Coronary artery (tissue), 2 donors: ENCODE measurements around the gene NUCB1.

ENCODE experiments used
- DNase-seq: peaks from one replicate; pipeline ENCODE4 v3.0.0-alpha.2; 2017; ENCODE audit warnings: low spot score
- H3K27ac ChIP-seq, 2 donors: fragments of 200-600 bp; sonication (generic); one replicate each; pipeline ENCODE4 v1.5.1; 2016 to 2019
- H3K4me3 ChIP-seq: fragments of 200-600 bp; sonication (generic); 2 replicates; pipeline ENCODE4 v1.5.1; 2016; ENCODE audit warnings: mild to moderate bottlenecking, moderate library complexity
- TF ChIP-seq, protein P1 (sequence below): fragments of 200-600 bp; sonication (generic); IDR thresholded peaks from one replicate; pipeline ENCODE4 v1.5.1; 2019; ENCODE audit warnings: antibody characterized with exemption

Gene NUCB1

GRCh38 chr19:48961673-48962028, 61.5 kb downstream of the NUCB1 start:
- TF ChIP-seq, protein P1, sequence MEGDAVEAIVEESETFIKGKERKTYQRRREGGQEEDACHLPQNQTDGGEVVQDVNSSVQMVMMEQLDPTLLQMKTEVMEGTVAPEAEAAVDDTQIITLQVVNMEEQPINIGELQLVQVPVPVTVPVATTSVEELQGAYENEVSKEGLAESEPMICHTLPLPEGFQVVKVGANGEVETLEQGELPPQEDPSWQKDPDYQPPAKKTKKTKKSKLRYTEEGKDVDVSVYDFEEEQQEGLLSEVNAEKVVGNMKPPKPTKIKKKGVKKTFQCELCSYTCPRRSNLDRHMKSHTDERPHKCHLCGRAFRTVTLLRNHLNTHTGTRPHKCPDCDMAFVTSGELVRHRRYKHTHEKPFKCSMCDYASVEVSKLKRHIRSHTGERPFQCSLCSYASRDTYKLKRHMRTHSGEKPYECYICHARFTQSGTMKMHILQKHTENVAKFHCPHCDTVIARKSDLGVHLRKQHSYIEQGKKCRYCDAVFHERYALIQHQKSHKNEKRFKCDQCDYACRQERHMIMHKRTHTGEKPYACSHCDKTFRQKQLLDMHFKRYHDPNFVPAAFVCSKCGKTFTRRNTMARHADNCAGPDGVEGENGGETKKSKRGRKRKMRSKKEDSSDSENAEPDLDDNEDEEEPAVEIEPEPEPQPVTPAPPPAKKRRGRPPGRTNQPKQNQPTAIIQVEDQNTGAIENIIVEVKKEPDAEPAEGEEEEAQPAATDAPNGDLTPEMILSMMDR: no peak
- Histone ChIP-seq H3K4me3 (no peak overlapping the region), H3K27ac (peak overlapping the region; percentile 7 to 94)
- DNase-seq: no peak

DNA sequence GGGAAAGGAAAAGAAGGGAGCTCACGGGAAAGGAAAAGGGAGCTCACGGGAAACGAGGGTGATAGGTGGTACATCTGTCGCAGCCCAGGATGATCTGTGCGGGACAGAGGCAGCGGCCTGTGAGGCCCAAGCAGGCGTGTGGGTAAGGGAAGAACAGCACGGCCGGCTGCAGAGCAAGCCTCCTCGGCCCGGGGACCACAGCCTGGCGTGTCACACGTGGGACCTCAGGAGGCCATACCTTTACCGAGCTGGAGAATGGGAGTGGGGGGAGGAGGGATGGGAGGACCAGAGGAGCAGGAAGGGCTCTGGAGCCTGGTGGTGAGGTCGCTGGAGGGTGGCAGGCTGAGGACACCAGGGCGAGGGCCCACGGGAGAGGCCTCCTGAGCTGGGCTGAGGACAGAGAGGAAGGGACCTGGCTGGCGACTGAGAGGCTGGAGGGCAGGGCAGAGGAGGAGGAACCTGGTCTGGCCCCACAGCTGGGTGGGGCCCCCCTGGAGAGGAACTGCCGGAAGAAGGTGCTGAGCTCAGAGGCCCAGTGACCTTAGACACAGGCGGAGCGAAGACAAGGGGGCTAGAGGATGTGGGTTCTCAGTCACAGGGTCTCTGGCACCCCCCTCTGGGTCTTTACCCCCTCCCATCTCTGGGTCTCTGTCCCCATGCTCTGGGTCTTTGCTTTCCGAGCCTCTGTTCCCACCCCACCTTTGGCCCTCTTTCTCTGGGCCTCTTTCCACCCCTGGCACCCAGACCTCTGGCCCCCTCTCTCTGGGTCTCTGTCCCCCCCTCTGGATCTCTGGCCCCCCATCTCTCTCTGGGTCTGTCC, 62.1 kb downstream of the NUCB1 start:
- TF ChIP-seq, protein P1: no peak
- Histone ChIP-seq H3K27ac (peak overlapping the region; percentile 93 to 94), H3K4me3 (no peak overlapping the region)
- no peak for DNase-seq

GRCh38 chr19:48962849-48963165, 62.7 kb downstream of the NUCB1 start:
- Histone ChIP-seq H3K27ac (peak overlapping the region; percentile 93 to 94), H3K4me3 (no peak overlapping the region)
- no peak for DNase-seq
- TF ChIP-seq, protein P1: no peak

- Histone ChIP-seq H3K4me3 (peak overlapping the region; percentile 87), H3K27ac (peak overlapping the region; percentile 93 to 94)
- TF ChIP-seq, protein P1: no peak
- DNase-seq: peak; percentile 89
Observed at GRCh38 chr19:48963371-48964204, 63.5 kb downstream of the NUCB1 start.

DNA sequence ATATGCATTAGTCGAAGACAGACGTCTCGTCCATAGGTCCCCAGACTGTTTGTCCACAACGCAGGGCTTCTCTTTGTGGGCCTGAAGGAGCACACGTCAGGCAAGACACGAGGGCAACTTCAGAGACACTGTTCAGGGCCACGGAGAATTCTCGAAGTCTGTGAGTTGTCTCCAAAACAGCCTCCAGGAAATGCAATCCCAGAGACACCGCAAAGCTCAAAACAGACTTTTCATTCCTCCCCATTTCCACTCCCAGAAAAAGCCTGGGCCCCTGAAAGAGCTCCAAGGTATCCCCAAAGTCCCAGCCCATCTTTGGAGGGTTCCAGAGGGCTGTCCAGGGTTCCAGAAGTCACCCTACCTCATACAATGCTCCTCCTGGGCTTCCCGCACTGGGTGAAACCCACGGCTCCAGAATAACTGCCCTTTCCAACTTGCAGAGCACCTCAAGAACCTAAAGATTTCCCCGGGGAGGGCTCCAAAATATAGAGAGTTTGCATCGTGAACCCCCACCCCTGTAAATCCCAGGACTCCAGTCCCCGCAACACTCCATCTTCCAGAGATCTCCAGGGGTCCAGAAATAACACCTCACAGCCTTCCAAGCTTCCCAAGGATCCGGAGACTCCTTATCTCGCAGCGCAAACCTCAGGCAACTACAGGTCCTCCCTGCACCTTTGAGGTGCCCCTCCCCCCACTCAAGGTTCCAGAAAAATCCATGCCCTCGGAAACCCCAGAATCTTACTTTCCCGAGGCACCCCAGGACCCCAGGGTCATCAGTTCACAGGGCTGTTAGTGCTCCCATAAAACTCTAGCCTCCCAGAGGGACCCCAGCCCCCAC, 64.3 kb downstream of the NUCB1 start:
- TF ChIP-seq, protein P1: no peak
- no peak for DNase-seq
- Histone ChIP-seq H3K4me3 (peak overlapping the region; percentile 87), H3K27ac (peak overlapping the region; percentile 93 to 94)

DNA sequence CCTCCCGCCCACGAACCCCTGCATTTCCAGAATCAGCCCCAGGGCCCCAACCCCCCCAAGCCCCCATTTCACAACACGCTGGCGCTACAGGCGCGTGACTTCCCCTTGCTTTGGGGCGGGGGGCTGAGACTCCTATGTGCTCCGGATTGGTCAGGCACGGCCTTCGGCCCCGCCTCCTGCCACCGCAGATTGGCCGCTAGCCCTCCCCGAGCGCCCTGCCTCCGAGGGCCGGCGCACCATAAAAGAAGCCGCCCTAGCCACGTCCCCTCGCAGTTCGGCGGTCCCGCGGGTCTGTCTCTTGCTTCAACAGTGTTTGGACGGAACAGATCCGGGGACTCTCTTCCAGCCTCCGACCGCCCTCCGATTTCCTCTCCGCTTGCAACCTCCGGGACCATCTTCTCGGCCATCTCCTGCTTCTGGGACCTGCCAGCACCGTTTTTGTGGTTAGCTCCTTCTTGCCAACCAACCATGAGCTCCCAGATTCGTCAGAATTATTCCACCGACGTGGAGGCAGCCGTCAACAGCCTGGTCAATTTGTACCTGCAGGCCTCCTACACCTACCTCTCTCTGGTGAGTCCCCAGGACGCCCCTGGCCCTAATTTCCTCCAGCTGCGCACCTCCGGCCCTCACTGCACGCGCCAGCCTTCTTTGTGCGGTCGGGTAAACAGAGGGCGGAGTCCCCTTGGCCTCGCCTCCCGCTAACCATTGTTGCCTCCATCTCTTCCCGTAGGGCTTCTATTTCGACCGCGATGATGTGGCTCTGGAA, 65.1 kb downstream of the NUCB1 start, which contains the start of gene FTL:
Gene FTL, plus strand, starts transcription at position 270 of the 766 bp plus-strand sequence. Its CDS starts 199 bp downstream, at position 469.
- H3K4me3 ChIP-seq: peak within 1 kb of the TSS; percentile 87
- TF ChIP-seq, protein P1: no peak
- H3K27ac ChIP-seq: peak within 1 kb of the TSS; percentile 93 to 94
- peak; percentile 99 for DNase-seq
